HCT116 (cell line): ENCODE results near the gene ID1.

ENCODE experiments used
- EGR1 ChIP-seq: IDR thresholded peaks from 2 replicates; pipeline ENCODE4 v1.6.1; 2012; ENCODE audit warnings: low read depth
- POLR2A ChIP-seq: IDR thresholded peaks from 2 replicates; pipeline ENCODE4 v1.7.0; 2011; ENCODE audit warnings: borderline replicate concordance; ENCODE audit not compliant: insufficient read depth, insufficient read length; ENCODE audit errors: extremely low read depth
- RAD21 ChIP-seq: IDR thresholded peaks from 2 replicates; pipeline ENCODE4 v1.6.1; 2012; ENCODE audit warnings: low read depth, mild to moderate bottlenecking
- SIN3A ChIP-seq: IDR thresholded peaks from 2 replicates; pipeline ENCODE4 v1.6.1; 2012; ENCODE audit warnings: low read depth
- TF ChIP-seq, protein P1 (sequence below), 3 experiments: fragments of 200-600 bp in 1 of 3; sonication (generic) in 1 of 3; IDR thresholded peaks in 2 of 3; conservative IDR thresholded peaks in 1 of 3; 2 replicates each; pipeline ENCODE4 v1.5.1; 2012 to 2017; ENCODE audit warnings: low read depth in 2 of 3, low read length in 2 of 3, antibody characterized with exemption in 1 of 3, borderline replicate concordance in 1 of 3, control low read depth in 1 of 3, mild to moderate bottlenecking in 1 of 3, mixed read lengths in 1 of 3, mixed run types in 1 of 3, moderate library complexity in 1 of 3; ENCODE audit not compliant: insufficient read depth in 1 of 3
- TF ChIP-seq, protein P2 (sequence below): IDR thresholded peaks from 2 replicates; pipeline ENCODE4 v1.6.1; 2012

DNA sequence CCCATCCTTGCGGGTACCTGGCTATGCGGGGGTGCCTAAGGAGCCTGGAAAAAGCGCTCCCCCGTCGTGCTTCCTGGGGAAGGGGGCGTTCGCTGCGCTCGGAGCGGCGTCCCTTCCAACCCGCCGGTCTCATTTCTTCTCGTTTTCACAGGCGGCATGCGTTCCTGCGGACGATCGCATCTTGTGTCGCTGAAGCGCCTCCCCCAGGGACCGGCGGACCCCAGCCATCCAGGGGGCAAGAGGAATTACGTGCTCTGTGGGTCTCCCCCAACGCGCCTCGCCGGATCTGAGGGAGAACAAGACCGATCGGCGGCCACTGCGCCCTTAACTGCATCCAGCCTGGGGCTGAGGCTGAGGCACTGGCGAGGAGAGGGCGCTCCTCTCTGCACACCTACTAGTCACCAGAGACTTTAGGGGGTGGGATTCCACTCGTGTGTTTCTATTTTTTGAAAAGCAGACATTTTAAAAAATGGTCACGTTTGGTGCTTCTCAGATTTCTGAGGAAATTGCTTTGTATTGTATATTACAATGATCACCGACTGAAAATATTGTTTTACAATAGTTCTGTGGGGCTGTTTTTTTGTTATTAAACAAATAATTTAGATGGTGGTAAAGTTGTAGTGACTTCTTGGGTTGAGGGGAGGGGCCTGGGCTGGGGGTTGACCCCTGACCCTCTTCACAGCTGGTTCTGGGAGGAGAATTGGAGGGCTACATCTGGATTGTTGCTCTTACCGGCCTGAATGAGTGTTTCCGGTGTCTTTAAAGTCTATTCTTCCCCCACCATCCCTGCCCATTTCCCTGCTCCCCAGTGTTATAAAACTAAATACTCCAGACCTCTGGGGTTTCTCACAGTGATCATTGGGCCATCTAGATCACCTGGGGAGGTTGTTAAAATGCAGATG is 1.1 kb downstream of the ID1 start:
- TF ChIP-seq, protein P1, sequence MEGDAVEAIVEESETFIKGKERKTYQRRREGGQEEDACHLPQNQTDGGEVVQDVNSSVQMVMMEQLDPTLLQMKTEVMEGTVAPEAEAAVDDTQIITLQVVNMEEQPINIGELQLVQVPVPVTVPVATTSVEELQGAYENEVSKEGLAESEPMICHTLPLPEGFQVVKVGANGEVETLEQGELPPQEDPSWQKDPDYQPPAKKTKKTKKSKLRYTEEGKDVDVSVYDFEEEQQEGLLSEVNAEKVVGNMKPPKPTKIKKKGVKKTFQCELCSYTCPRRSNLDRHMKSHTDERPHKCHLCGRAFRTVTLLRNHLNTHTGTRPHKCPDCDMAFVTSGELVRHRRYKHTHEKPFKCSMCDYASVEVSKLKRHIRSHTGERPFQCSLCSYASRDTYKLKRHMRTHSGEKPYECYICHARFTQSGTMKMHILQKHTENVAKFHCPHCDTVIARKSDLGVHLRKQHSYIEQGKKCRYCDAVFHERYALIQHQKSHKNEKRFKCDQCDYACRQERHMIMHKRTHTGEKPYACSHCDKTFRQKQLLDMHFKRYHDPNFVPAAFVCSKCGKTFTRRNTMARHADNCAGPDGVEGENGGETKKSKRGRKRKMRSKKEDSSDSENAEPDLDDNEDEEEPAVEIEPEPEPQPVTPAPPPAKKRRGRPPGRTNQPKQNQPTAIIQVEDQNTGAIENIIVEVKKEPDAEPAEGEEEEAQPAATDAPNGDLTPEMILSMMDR (IDR thresholded peaks at IDR 0.05 in 2 of 3, conservative IDR thresholded peaks at IDR 0.05 in 1 of 3; ENCODE audit: borderline replicate concordance in 1 of 3, insufficient read depth in 1 of 3, low read depth in 2 of 3, low read length in 2 of 3) = no peak
- no peak for TF ChIP-seq POLR2A
- TF ChIP-seq, protein P2, sequence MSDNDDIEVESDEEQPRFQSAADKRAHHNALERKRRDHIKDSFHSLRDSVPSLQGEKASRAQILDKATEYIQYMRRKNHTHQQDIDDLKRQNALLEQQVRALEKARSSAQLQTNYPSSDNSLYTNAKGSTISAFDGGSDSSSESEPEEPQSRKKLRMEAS = no peak
- no peak for TF ChIP-seq RAD21
- TF ChIP-seq SIN3A = no peak
- no peak for TF ChIP-seq EGR1
